ENCODE data around the gene NCAPH2.
A peak's percentile ranks its signal among the peaks of the same experiment; 100 is the strongest.

Gene NCAPH2

DNA sequence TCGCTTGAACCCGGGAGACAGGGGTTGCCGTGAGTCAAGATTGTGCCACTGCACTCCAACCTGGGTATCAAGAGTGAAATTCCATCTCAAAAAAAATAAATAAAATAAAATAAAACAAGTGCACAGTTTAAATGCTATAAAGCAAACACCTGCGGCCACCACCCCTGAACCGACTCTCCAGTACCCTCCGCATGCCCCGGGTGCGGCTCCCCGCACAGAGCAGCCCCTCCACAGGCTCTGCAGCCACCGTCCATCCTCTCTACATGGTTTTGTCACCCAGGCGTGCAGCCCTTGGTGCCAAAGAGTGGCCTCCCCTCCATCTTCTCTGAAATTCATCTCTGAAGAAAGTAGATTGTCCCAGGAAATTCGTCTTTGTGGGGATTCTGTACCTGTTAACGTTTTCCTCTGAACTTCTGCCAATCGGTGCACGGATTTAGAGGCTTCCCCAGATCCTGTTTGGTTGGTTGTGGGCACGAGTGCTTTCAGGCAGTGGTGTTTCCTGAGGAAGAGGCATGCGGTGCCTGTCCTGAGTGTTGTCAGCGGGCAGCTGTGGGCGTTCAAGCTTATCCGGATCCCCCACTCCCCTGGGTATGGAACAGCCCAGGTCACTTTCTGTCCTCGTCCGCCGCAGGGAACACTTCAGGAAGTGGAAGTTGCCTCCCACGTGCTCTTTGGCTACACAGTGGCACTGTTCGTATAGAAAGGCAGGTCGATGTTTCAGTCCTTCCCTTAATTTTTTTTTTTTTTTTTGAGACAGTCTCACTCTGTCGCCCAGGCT, 17.3 kb upstream of the NCAPH2 start:
- no peak for DNase-seq

DNA sequence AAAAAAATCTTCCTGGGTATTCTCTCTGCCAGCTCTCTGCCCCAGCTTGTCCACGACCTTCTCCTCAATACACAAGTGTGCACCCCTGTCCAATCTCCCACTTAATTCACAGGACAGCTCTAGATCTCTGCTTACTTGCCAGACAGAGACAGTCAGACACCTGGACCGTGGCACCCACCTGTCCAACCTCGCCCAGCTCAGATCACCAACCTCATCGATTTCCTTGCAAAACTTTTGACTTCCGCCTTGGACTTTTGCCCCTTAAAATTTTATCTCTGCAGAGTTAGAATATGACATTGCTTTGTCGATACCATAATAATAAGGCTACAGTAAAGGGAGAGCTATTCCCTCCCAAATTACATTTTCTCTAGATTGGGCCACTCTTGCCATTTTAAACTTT, 10.9 kb upstream of the NCAPH2 start:
- no peak for DNase-seq

DNA sequence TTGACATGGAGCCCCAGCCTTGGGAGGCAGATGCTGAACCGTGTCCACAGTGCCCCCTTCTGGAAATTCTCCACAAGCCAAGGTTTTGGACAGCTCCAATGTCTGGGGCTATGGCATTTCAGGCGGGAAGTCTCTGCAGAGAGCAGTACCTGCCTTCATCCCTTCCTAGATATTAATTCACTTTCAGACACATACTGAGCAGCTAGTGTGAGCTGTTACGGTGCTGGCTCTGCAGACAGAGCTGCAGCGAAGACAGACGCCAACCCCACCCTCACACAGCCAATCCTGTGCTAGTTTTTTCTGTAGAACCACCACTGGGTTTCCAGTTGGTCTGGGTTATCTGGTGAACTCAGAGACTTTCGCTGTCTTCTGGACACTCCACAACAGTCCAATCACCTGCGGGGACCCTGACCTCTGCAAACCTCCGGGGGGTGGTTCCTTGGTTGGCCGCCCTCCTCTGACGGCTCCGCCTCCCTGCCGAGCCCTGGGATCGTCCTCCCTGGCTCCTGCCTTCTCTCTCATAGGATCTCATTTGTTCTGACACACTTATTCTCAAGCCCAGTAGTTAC, 9.6 kb upstream of the NCAPH2 start:
- peak; percentile 51 to 74 for DNase-seq

DNA sequence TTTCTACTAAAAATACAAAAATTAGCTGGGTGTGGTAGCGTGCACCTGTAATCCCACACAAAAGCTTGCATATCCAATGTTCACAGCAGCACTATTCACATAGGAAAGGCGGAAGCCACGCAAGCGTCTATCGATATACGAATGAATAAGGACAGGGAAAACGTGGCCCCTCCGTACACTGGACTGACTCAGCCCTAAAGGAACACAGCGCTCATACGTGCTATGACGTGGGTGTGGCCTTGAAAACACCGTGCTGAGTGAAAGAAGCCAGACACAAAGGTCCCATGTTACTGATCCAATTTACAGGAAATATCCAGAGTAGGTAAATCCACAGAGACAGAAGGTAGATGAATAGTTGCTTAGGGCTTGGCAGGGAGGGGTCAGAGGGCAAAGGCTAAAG, 7.6 kb upstream of the NCAPH2 start:
- no peak for DNase-seq

DNA sequence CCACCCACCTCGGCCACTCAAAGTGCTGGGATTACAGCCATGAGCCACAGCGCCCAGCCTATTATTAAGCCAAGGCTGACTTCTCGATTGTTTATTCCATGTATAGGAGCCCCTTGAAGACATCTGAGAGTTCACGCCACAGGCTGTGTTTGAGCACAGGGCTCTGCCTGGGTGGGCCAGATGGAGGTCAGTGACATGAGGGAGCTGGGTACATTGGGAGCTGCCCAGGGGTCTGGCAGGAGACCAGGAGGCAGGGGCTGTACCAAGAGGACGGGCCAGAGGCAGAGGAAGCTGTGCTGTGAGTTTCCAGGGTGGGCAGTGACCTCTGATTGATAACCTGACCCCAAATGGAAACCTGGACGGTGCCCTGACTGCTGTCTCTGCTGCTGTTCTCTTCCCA, 5.9 kb upstream of the NCAPH2 start:
- no peak for DNase-seq

DNA sequence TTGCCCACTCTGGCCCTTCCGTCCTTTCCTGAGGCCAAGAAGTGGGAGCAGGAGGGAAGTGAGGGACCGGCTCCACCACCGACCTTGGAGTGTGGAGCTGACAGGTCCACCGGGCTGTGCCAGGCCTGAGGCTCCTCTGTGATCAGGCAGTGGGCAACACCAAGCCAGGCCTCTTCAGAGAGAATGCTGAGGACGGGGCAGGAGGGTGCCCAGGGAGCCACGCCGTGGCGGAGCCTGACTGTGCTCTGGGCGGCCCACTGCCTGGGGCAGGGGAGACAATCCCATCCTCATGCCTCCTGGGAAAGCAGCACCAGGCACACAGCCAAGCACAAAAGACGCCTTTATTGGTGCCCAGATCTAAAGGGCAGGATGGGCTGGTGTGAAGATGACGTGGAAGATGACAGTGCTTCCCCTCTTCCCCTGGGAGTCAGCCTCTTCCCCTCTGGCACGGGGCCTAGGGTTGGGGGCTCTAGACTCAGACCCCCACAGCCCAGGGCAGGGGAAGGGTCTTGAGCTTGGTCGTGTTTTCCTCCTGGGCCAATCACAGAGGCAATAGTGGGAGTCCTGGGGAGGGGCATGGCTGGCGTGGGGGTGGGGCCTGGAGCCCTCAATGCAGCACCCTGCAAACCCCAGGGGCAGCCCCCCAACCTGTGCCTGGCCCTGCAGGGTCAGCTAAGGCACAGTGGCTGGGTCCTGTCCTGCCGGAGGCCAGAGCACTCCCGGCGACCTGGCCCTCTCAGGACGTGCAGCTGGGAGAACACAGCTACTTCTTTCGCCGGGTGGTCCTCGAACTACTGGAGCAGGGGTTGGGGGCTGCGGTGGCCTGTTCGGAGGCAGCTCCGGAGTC, 5.2 kb upstream of the NCAPH2 start:
- no peak for DNase-seq

DNA sequence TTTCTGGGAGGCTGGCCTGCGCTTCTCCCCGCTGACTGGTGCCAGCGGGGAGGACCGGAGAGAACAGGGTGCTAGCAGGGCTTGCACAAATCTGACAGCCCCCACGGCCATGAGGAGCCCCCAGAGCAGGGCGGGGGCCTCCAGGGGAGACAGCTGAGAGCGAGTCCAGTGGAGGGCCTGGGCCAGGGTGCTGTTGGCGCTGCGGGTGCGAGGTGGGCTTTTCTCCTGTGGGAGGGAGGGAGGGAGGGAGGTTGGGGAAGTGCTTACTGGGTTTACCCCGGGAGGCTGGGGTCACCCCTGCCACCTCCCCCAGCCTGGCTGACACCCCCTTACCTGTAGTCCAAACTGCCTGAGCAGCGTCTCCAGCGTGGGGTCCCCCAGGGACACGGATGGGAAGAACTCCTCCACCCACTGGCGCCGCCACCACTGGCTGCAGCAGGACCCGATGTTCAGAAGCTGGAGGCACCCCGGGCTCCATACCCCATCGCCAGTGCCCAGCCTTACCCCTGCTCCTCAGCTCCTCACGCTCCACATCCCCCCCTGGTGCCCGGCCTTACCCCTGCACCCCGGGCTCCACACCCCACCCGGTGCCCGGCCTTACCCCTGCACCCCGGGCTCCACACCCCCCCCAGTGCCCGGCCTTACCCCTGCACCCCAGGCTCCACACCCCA, 4.4 kb upstream of the NCAPH2 start:
- no peak for DNase-seq

DNA sequence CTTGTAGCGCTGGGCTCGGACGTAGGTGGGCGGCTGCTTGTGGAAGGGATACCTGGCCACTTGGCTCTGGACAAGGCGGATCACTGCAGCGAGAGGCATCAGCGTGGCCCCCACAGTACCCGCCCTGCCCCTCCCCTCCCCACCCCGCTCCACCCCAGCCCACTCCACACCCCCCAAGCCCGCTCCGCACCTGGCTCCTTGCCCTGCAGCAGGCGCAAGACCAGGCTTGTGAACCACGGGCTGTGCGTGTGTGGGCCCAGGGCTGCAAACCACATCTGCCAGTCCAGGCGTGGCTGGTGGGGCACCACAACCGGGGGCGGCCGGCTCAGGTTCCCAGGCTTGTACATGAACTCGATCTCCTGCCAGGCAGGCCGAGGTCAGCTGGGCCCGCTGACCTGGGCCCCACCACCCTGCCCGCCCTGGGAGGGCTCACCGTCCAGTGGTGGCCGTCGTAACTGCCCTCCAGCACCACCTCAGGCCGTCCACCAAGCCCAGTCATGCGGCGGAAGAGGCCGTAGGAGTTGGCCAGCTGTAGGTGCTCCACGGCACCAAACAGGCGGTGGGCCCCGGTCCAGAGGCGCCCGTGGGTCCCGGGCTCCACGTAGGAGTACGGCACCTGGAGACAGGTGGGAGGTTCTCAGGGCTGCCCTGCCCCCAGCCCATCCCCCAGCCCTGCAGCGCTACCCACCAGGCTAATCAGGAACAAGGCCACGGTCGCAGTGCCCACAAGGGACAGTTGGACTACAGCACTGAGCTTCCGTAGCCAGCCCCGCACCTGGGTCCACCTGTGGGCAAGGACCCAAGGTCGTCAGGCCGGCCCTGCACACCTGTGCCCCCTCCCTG, 3.4 kb upstream of the NCAPH2 start:
- no peak for DNase-seq

DNA sequence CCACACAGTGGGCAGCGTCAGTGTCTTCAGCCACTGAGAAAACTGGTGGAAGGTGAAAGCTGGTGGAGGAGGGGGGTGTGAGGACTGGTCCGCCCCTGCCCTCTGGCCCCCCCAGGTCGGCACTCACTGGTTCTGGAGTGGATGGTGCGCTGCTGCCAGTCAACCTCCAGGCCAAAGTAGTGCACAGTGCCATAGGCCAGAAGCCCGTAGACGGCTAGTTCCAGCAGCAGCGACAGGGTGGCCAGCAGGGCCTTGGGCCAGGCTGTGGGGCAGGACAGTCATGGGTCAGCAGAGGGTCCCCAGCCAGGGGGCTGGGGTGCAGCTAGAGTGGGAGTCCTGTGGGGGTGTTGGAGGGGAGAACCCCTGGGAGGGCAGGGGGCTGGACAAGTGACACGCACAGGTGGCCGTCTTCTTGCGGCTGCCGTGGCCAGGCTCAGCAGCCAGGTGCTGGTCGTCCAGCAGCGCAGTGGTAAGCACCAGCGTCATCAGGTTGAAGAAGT, 2.7 kb upstream of the NCAPH2 start:
- no peak for DNase-seq

DNA sequence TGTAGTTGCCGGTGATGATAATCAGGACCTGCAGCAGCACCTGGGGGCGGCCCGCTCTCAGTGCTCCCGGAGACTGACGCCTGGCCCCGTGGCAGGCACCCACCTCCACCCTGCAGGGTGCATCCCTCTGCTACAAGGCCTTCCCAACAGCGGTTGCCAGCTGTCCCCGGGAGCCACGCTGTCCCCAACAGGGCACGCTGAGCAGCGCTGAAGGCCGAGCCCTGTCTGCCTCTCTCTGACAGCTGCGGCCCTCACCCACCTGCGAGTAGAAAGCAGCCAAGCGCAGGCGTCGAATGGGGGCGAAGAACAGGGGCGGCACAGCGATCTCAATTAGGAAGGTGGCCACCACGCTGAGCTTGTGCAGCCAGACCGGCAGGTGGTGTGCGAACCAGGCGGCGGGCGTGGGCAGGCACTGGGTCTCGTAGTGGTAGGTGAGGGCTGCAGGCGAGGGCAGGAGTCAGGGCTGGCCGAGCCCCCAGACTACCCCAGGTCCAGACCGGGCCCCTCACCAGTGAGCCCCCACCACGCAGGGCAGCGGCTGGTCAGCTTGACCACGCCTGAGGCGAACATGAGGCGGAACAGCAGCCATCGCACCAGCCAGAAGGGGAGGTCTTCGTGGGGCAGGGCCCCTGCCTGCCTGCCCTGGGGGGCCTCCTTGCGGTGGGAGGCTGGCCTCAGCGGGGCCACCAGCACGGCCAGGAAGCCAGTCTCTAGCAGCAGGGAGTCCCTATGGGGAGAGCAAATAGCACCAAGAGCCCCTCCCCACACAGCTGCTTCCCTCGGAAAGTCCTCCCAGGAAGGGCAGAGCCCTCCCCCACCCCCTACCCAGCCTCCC, 2.0 kb upstream of the NCAPH2 start:
- no peak for DNase-seq

DNA sequence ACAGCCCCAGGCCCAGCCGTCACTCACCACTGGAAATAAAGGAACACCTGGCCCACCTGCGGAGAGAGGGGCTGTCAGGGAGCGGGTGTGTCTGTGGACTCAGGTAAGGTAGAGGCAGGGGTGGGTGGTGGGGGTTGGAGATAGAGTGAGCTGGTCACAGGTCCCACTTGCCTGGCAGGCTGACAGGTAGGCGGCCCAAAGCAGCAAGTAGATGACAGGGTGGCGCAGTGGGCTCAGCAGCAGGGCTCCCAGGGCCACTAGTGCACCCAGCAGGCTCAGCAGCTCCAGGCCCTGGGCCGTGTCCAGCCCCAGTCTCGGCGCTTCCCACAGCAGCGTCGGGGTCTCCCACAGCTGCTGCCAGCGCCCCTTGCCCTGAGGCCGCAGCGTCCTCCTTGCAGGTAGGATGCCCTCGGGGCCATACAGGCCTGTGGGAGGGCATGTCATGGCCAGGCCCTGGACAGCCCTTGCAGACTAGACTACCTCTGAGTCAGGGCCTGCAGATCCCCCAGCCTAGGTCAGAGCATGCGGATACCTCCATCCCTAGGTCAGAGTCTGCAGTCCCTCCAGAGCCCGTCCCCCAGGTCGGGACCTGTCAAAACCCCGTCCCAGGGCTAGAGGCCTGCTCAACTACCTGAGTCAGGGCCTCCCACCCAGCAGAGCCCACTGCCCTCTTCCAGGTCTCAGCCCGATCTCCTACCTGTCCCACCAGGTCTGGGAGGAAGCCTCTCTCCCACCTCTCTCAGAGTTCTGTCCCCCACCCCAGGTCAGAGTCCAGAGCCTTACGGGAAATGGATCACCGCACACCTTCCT, 1.2 kb upstream of the NCAPH2 start:
- no peak for DNase-seq

DNA sequence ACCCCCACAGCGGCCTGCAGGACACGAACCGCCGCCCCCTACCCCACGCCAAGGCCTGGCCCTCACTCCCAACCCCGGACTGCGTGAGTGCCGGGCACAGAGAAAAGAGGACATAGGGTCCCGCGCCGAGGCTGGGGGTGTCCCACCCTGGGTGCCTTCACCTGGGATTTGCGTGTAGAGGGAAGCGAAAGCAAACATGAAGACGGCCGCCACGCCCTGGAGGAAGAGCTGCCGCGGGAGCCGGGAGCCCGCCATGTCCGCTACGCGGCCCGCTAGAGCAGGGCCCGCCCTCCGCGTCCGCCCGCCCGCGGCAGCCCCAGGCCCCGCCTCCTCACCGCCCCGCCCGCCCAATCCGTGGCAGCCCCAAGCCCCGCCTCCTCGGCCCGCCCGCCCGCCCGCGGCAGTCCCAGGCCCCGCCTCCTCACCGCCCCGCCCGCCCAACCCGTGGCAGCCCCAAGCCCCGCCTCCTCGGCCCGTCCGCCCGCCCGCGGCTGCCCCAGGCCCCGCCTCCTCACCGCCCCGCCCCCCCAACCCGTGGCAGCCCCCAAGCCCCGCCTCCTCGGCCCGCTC, 518 bp upstream of the NCAPH2 start, which contains the start of gene LMF2:
TSS of gene LMF2 (minus strand) at position 282 of the 570 bp plus-strand sequence. CDS start at position 255, 27 bp downstream.
- peak in 1 of 2 experiments; percentile 87 for DNase-seq

DNA sequence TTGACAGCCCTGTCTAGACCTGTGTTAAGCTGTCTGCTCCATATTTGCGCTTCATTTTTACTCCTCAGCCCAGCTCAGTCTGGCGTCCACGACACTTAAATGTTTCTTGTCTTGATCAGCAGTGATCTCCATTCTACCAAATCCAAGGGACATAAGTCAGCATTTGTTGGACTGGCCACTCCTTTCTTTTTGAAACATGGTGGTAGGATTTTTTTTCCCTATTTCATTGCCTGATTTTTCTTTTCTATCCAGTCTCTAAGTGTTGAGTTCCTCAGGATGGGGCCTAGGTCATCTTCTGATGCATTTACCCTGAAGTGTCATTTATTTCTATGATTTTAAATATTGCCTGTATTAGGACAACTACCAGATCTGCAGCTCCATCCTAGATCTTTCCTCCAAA, 873 bp downstream of the NCAPH2 start:
- DNase-seq, result no peak

DNA sequence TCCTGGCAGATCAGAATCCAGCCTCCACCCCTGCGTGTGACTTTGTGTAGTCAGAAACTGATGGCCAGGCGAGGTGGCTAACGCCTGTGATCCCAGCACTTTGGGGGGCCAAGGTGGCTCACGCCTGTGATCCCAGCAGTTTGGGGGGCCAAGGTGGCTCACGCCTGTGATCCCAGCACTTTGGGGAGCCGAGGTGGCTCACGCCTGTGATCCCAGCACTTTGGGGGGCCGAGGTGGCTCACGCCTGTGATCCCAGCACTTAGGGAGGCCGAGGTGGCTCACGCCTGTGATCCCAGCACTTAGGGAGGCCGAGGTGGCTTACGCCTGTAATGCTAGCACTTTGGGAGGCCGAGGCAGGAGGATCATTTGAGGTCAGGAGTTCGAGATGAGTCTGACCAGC, 5.2 kb downstream of the NCAPH2 start:
- DNase-seq, result no peak

DNA sequence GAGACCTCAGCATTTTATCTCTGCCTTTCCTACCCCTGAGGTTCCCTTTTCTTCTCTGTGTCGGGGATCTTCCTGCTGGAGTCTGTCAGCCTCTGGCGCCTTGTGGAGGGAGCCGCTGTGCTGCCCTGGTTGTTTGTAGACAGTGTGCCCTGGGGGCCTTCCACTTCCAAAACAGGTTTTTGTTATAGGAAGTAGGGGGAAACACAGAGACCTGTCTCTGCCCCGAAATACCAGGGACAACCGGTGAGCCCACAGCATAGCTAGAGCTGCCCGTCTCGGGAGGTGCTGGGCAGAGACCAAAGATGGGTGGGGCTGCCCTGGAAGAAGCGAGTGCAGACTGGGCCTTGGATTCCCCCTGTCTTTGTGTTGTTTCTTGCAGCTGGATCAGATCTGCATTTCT, 8.0 kb downstream of the NCAPH2 start:
- DNase-seq, result no peak

DNA sequence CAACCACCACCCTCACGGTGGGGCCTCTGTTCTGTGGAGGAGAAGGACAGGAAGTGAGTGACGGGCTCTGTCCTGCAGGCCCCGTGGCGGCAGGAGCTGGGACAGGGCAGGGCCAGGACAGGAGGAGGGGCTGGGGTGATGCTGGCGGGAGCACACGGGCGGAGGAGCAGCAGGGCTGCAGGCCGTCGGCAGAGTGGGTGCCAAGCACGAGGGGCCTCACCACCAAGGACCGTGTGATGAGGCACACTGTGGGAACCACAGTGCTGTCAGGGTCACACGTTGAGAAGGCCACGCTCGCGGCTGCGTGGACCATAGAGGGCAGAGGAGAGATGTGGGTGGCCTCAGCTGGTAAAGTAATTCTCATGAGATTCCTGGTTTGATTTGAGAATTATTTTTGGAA, 8.9 kb downstream of the NCAPH2 start:
- DNase-seq, result no peak

DNA sequence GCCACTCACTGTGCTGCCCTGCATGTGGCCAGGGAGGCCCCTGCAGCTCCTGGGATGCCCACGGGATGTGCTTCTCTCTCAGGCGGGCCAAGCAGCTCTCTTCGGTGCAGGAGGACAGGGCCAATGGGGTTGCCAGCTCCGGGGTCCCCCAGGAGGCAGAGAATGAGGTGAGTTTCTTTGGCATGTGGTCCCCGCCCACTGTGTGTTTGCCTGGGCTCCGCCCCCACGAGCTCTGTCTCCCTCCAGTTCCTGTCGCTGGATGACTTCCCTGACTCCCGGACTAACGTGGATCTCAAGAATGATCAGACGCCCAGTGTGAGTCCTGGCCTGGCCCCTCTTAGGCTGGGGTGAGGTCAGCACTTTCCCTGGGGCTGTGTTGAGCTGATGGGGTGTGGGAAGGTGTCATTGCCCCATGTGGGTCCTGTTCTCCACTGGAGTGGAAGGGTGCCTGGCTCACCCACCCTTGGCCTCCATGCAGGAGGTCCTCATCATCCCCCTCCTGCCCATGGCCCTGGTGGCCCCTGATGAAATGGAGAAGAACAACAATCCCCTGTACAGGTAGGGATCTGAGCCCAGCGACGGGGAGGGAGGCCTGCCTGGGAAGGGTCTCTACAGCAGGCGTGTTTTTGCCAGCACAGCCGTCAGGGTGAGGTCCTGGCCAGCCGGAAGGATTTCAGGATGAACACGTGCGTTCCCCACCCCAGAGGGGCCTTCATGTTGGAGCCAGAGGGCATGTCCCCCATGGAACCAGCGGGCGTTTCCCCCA, 9.7 kb downstream of the NCAPH2 start:
- DNase-seq, result no peak

DNA sequence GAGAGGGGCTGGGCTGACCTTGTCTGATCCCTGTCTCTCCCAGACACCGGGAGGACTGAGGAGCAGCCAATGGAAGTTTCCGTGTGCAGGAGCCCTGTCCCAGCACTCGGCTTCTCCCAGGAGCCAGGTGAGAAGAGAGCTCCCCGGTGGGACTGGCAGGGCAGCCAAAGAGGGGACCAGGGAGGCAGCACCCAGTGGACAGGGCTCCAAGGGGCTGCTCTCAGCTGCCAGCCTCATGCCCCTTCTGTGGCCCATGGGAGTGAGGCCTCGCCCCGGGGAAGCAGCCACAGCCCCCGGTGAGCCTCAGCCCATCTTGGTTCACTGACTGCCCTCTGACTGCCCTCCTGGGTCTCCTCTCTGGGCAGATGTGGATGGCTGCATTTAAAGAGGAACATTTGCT, 10.6 kb downstream of the NCAPH2 start:
- no peak for DNase-seq

DNA sequence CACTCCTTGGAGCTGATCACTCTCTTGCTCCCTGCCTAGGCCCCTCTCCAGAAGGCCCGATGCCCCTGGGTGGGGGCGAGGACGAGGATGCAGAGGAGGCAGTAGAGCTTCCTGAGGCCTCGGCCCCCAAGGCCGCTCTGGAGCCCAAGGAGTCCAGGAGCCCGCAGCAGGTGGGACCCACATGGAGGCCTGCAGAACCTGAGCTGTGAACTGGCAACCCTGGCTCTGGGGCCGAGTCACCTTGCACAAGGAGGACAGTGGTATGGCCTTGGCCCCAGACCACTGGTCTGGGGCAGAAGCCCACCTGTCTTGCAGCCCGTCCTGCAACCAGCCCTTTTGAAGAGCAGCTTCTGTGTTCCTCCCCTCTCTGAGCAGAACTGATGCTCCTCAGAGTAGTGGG, 11.1 kb downstream of the NCAPH2 start:
- DNase-seq, result no peak

All from NCI-H1930 (cell line).